Neuronal stem cell (in vitro differentiated cells): ENCODE measurements around the gene CACNG4.

Source experiments
- DNase-seq: peaks from one replicate; pipeline ENCODE4 v3.0.0-alpha.2; 2013; ENCODE audit warnings: low spot score
- H2AFZ ChIP-seq: one replicate; pipeline ENCODE4 v1.6.1; 2013; ENCODE audit warnings: mild to moderate bottlenecking, low read length, inconsistent platforms
- H2AK5ac ChIP-seq: 2 replicates; pipeline ENCODE4 v1.6.1; 2013; ENCODE audit warnings: low read depth, mild to moderate bottlenecking, inconsistent platforms, low read length, moderate library complexity, mixed read lengths
- H2BK120ac ChIP-seq: 2 replicates; pipeline ENCODE4 v1.6.1; 2013; ENCODE audit warnings: low read depth, mild to moderate bottlenecking, inconsistent platforms, low read length, moderate library complexity, mixed read lengths
- H2BK12ac ChIP-seq: one replicate; pipeline ENCODE4 v1.6.1; 2013; ENCODE audit warnings: low read length, inconsistent platforms
- H2BK15ac ChIP-seq: 2 replicates; pipeline ENCODE4 v1.6.1; 2013; ENCODE audit warnings: mild to moderate bottlenecking, low read length, inconsistent platforms, mixed read lengths
- H2BK5ac ChIP-seq: one replicate; pipeline ENCODE4 v1.6.1; 2013; ENCODE audit warnings: inconsistent platforms, mild to moderate bottlenecking, low read length, moderate library complexity
- H3K14ac ChIP-seq: one replicate; pipeline ENCODE4 v1.6.1; 2013; ENCODE audit warnings: low read length, inconsistent platforms
- H3K18ac ChIP-seq: 2 replicates; pipeline ENCODE4 v1.6.1; 2013; ENCODE audit warnings: low read length, inconsistent platforms
- H3K23ac ChIP-seq: 2 replicates; pipeline ENCODE4 v1.6.1; 2013; ENCODE audit warnings: low read depth, mild to moderate bottlenecking, mixed read lengths, low read length, inconsistent platforms; ENCODE audit not compliant: poor library complexity
- H3K27ac ChIP-seq: replicated peaks from 3 replicates; pipeline ENCODE4 v1.5.1; 2013; ENCODE audit warnings: low read length, inconsistent platforms
- H3K27me3 ChIP-seq, 3 experiments: 2 replicates each; pipeline ENCODE4 v1.6.1; 2013; ENCODE audit warnings: low read length in 3 of 3, mild to moderate bottlenecking in 2 of 3, inconsistent platforms in 1 of 3, low read depth in 1 of 3, mixed read lengths in 1 of 3, moderate library complexity in 1 of 3; ENCODE audit not compliant: control insufficient read depth in 3 of 3, insufficient read depth in 3 of 3
- H3K36me3 ChIP-seq, 2 donors: replicated peaks in 1 of 2; 2 replicates each; pipeline ENCODE4 v1.6.1; 2013; ENCODE audit warnings: low read length in 2 of 2; ENCODE audit not compliant: control insufficient read depth in 2 of 2, insufficient read depth in 2 of 2
- H3K4ac ChIP-seq: 2 replicates; pipeline ENCODE4 v1.6.1; 2013; ENCODE audit warnings: inconsistent platforms, mild to moderate bottlenecking, low read length, moderate library complexity
- H3K4me1 ChIP-seq, 2 donors: 1 replicate in 1 of 2; 2 replicates in 1 of 2; pipeline ENCODE4 v1.6.1; 2013; ENCODE audit warnings: low read length in 2 of 2, low read depth in 1 of 2; ENCODE audit not compliant: control insufficient read depth in 2 of 2, insufficient read depth in 1 of 2
- H3K4me2 ChIP-seq: one replicate; pipeline ENCODE4 v1.6.1; 2013; ENCODE audit warnings: mild to moderate bottlenecking, low read length, inconsistent platforms; ENCODE audit not compliant: insufficient read depth, poor library complexity, severe bottlenecking
- H3K4me3 ChIP-seq, 2 donors: 2 replicates each; pipeline ENCODE4 v1.5.1; 2013; ENCODE audit warnings: low read length in 2 of 2, mild to moderate bottlenecking in 2 of 2, inconsistent platforms in 1 of 2, moderate library complexity in 1 of 2
- H3K79me1 ChIP-seq: one replicate; pipeline ENCODE4 v1.6.1; 2013; ENCODE audit warnings: low read depth, mild to moderate bottlenecking, inconsistent platforms, low read length, moderate library complexity
- H3K9ac ChIP-seq: one replicate; pipeline ENCODE4 v1.6.1; 2013; ENCODE audit warnings: mild to moderate bottlenecking, low read depth, low read length, inconsistent platforms; ENCODE audit not compliant: poor library complexity
- H3K9me3 ChIP-seq, 2 donors: replicated peaks in 1 of 2; 2 replicates each; pipeline versions ENCODE3 to v1.6.1; 2013; ENCODE audit warnings: low read length in 2 of 2, mild to moderate bottlenecking in 2 of 2, inconsistent platforms in 1 of 2, low read depth in 1 of 2, mixed read lengths in 1 of 2, moderate library complexity in 1 of 2; ENCODE audit not compliant: control insufficient read depth in 2 of 2, insufficient read depth in 1 of 2
- H4K8ac ChIP-seq: one replicate; pipeline ENCODE4 v1.6.1; 2013; ENCODE audit warnings: low read depth, mild to moderate bottlenecking, inconsistent platforms, low read length, moderate library complexity
- H4K91ac ChIP-seq: one replicate; pipeline ENCODE4 v1.6.1; 2013; ENCODE audit warnings: low read length, low read depth, mild to moderate bottlenecking, inconsistent platforms; ENCODE audit not compliant: poor library complexity
- WGBS, 2 donors: extraction: QIAGEN DNeasy Blood & Tissue Kit; methylation state at CpG; one replicate each; pipeline ENCODE4 v1.1.7; 2013; ENCODE audit warnings: missing lambda C conversion rate in 2 of 2, mixed read lengths in 1 of 2; ENCODE audit not compliant: insufficient read length in 2 of 2, insufficient replicate concordance in 1 of 2; ENCODE audit errors: extremely low coverage in 2 of 2; 5-methylcytosine and 5-hydroxymethylcytosine counted together

Gene CACNG4

GRCh38 chr17:67052720-67053437, 88.4 kb downstream of the CACNG4 start:
- Histone ChIP-seq H3K23ac (no peak overlapping the region), H2BK15ac (no peak overlapping the region)

GRCh38 chr17:67053438-67054000, 89.0 kb downstream of the CACNG4 start:
- no peak overlapping the region for H4K91ac ChIP-seq
- no peak for DNase-seq
- no peak overlapping the region for H3K4me2 ChIP-seq
- no peak overlapping the region for H2BK15ac ChIP-seq
- H2AFZ ChIP-seq = no peak overlapping the region
- peaks cover 0 to 3% of the 10 kb centered on the region in 2 donors for H3K4me1 ChIP-seq
- no peak overlapping the region for H3K9ac ChIP-seq
- no peak overlapping the region for H4K8ac ChIP-seq
- H3K4ac ChIP-seq = no peak overlapping the region
- H3K79me1 ChIP-seq = peaks cover 3% of the 10 kb centered on the region
- WGBS, 2 donors = no CpG with 5 or more reads among the region's 9 CpGs
- H2AK5ac ChIP-seq = no peak overlapping the region
- H2BK12ac ChIP-seq = no peak overlapping the region
- H3K14ac ChIP-seq = no peak overlapping the region
- H3K36me3 ChIP-seq = no peaks in the 10 kb centered on the region
- no peak overlapping the region for H3K4me3 ChIP-seq
- H3K27me3 ChIP-seq = peaks cover 0 to 2% (median 0%) of the 10 kb centered on the region in 3 experiments
- peaks cover 5 to 9% of the 10 kb centered on the region in 2 donors for H3K9me3 ChIP-seq
- H2BK120ac ChIP-seq = no peak overlapping the region
- H3K18ac ChIP-seq = no peak overlapping the region
- H3K23ac ChIP-seq = no peak overlapping the region
- H3K27ac ChIP-seq = no peak overlapping the region
- H2BK5ac ChIP-seq = no peak overlapping the region

More at GRCh38 chr17:67052720-67053437, 88.4 kb downstream of the CACNG4 start:
- H3K18ac ChIP-seq = no peak overlapping the region
- H3K79me1 ChIP-seq = peaks cover 3% of the 10 kb centered on the region
- H3K27ac ChIP-seq = no peak overlapping the region
- no peak overlapping the region for H3K14ac ChIP-seq
- H2BK12ac ChIP-seq = no peak overlapping the region
- no peak overlapping the region for H3K4ac ChIP-seq
- no peak overlapping the region for H3K4me3 ChIP-seq
- no peak for DNase-seq
- no peak overlapping the region for H4K91ac ChIP-seq
- WGBS, 2 donors = no CpG with 5 or more reads among the region's 9 CpGs
- H3K4me1 ChIP-seq = peaks cover 0 to 3% of the 10 kb centered on the region in 2 donors
- no peak overlapping the region for H2BK5ac ChIP-seq
- H3K9me3 ChIP-seq = peaks cover 6 to 9% of the 10 kb centered on the region in 2 donors
- H2AK5ac ChIP-seq = no peak overlapping the region
- no peak overlapping the region for H3K9ac ChIP-seq
- no peaks in the 10 kb centered on the region for H3K36me3 ChIP-seq
- H3K27me3 ChIP-seq = peaks cover 0 to 2% (median 0%) of the 10 kb centered on the region in 3 experiments
- H4K8ac ChIP-seq = no peak overlapping the region
- no peak overlapping the region for H2AFZ ChIP-seq
- H2BK120ac ChIP-seq = no peak overlapping the region
- H3K4me2 ChIP-seq = no peak overlapping the region

- Histone ChIP-seq H3K23ac (peak overlapping the region; percentile 45), H2BK12ac (no peak overlapping the region), H3K27ac (no peak overlapping the region), H3K14ac (no peak overlapping the region), H2BK5ac (no peak overlapping the region), H3K36me3 (no peaks in the 10 kb centered on the region), H4K91ac (no peak overlapping the region), H3K4ac (no peak overlapping the region), H2BK15ac (no peak overlapping the region), H3K9me3 (peaks cover 5 to 9% of the 10 kb centered on the region in 2 donors), H3K4me2 (no peak overlapping the region), H2BK120ac (no peak overlapping the region), H4K8ac (no peak overlapping the region), H3K9ac (no peak overlapping the region), H2AFZ (no peak overlapping the region), H3K27me3 (peaks cover 0 to 2% (median 0%) of the 10 kb centered on the region in 3 experiments), H3K79me1 (peaks cover 3% of the 10 kb centered on the region), H3K18ac (peak overlapping the region; percentile 2), H2AK5ac (peak overlapping the region; percentile 3), H3K4me1 (peaks cover 0 to 3% of the 10 kb centered on the region in 2 donors), H3K4me3 (no peak overlapping the region)
- no CpG with 5 or more reads among the region's 19 CpGs for WGBS, 2 donors
- no peak for DNase-seq
These were observed 89.6 kb downstream of the CACNG4 start for GRCh38 chr17:67054011-67054591.

GRCh38 chr17:67054608-67055007, 90.1 kb downstream of the CACNG4 start:
- H3K4ac ChIP-seq = no peak overlapping the region
- no peak overlapping the region for H2BK12ac ChIP-seq
- no peak overlapping the region for H2BK15ac ChIP-seq
- no peak overlapping the region for H4K8ac ChIP-seq
- H3K4me1 ChIP-seq = peaks cover 0 to 3% of the 10 kb centered on the region in 2 donors
- peaks cover 3% of the 10 kb centered on the region for H3K79me1 ChIP-seq
- H4K91ac ChIP-seq = no peak overlapping the region
- peak overlapping the region; percentile 48 for H3K14ac ChIP-seq
- peak overlapping the region in 1 of 2 donors; percentile 50 for H3K4me3 ChIP-seq
- H3K9ac ChIP-seq = peak overlapping the region; percentile 38
- no peak overlapping the region for H2BK5ac ChIP-seq
- no peak overlapping the region for H3K27ac ChIP-seq
- H2AK5ac ChIP-seq = no peak overlapping the region
- DNase-seq = no peak
- H2BK120ac ChIP-seq = no peak overlapping the region
- WGBS, 2 donors = no CpG with 5 or more reads among the region's 5 CpGs
- H3K23ac ChIP-seq = peak overlapping the region; percentile 45
- no peak overlapping the region for H3K18ac ChIP-seq
- H3K36me3 ChIP-seq = no peaks in the 10 kb centered on the region
- H3K4me2 ChIP-seq = no peak overlapping the region
- H3K9me3 ChIP-seq = peaks cover under 1 to 7% of the 10 kb centered on the region in 2 donors
- peaks cover 0 to 2% (median 0%) of the 10 kb centered on the region in 3 experiments for H3K27me3 ChIP-seq
- H2AFZ ChIP-seq = no peak overlapping the region
